Activated CD4-positive, alpha-beta T cell treated with anti-CD3 and anti-CD28 coated beads, Interleukin-2, amount 50 U/mL, for 16 hours (primary cell): ENCODE results near the gene LYZL4.

Source experiments
- DNase-seq: peaks from one replicate; pipeline ENCODE4 v3.0.0-alpha.2; 2020

Gene LYZL4

DNA sequence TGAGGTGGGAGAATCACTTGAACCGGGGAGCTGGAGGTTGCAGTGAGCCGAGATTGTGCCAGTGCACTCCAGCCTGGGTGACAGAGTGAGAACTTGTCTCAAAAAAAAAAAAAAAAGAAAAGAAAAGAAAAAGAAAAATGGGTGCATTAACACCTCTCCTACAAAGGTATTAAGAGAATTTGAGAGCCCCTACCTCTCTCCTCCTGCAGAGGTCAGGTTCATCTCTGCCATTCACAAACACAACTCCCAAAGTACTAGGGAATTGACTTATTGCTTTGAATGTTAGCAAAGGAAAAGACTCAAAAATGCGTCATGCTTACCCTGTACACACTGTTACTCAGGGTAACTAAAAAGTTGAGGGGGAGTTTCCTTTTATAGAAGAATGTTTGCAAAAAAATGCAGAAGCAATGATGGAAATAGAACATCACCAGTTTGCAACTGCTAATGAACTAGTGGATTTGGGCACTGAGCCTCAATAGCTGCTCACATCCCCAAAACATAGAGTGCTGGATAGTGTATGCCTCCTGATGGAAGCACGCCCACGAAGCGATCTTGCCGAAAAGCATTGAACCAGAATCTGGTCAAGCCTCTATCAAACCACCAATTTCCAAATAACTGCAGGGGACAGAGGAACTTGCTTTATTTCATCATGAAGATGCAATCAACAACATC is 15.5 kb upstream of the LYZL4 start:
- no peak for DNase-seq

DNA sequence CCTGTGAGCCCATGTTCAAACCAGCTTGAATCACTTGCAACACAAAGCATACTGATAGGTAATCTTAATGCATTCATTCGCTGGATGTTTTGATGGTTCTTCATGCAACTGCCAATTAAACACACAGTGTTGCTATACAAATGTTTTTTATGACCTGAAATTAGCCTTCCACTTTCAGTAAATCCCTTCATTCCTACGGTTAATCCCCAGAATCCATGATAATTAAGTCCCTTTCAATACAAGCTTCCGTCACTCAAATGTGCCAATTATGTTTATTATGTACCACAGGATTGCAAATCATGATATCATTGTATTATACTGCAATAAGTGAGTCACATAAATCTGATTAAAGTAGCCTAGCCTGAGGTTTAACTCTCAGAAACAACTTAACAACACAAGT is 14.5 kb upstream of the LYZL4 start:
- no peak for DNase-seq

- DNase-seq = no peak
Measured at GRCh38 chr3:42421818-42422796, 11.7 kb upstream of the LYZL4 start.

DNA sequence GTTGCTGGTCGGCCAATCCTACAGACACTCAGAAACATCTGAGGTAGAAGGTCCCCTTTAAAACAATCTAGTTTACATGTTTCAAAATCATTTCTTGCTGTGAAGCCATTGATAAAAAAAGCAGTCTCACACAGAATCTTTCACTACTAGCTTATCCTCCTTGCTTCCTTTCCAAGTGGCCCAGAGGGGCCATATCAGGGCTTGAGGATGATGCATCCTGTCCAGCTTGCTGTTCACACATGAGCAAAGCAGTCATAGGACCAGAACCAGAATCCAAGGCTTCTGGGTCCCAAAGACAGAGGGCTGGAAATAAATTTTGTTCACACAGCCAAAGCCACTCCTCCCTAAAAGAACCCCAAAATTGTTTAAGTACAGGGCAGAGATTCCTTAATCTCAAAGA is 9.2 kb upstream of the LYZL4 start:
- no peak for DNase-seq

- DNase-seq = no peak
Measured at GRCh38 chr3:42412526-42413155, 2.2 kb upstream of the LYZL4 start.

- DNase-seq = no peak
Measured at GRCh38 chr3:42411429-42411828, 1.0 kb upstream of the LYZL4 start.

GRCh38 chr3:42408156-42408555 is 2.3 kb downstream of the LYZL4 start:
- DNase-seq = no peak

DNA sequence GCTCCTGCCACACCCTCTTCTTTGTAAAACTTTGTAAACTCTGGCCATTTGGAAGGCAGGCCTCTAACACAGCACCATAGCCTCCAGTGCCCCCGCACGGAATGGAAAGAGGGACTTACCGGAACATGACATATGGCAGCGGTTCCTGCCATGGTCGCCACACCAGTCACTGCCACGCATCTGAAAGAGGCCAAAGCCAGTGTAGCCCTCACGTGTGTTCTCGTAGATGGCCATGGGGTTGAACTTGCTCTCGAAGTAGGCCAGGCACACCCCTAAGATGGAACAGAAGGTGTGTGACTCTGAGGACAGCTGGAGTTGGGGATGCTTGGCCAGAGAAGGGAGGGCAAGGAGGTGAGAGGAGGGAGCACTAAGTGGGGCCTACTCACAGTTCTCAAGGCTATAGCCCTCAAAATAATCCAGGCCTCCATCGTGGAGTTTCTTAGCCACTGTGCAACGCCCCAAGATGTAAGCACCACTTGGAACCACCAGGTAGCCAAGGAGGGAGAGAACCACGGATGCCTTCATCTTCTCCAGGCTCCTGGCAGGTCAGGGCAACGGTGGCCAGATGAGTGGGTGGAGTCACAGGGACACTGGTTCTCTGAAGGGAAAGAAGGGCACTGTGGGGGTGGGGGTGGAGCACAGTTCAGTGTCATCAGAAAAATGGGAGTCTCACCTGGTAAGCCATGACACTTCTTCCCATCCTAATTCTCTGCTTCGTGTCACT is 3.5 kb downstream of the LYZL4 start:
- no peak for DNase-seq

GRCh38 chr3:42405857-42406256 is 4.6 kb downstream of the LYZL4 start:
- no peak for DNase-seq

DNA sequence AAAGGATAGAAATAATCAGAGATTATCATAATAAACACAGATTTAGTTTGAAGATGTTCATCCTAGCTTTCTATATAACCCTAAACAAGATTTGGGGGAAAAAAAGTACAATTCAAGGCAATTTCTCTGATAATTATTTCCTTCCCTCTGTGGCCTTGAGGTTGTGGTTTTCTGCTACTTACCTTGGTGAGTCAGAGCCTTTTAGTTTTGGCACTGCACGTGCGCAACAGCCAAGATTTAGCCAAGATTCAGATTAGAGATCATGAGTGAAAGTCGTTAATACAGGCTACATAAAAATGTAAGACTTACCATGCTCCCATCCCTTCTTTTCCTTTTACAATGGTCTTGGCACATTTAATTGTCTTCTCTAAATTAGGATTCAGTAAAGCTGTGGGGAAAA is 6.7 kb downstream of the LYZL4 start:
- peak; percentile 2 for DNase-seq

GRCh38 chr3:42402394-42403096 is 7.9 kb downstream of the LYZL4 start:
- DNase-seq = no peak

DNA sequence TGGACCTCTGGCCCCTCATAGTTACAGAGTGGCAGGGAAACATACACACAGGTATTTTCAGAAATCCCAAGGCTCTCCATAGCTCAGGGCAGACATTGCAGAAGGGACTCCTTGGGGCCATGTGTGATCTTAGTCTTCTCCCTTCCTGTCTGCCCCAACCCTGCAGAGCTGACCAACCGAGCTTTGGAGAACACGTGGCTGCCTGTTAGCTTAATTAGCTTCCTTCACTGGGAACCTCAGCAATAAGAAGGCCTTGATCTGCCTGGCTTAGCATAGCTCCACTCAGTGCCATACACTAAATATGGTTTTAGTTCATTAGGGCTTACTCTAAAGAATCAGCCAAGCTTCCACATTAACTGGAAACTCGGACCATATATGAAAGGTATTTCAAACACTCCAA is 12.3 kb downstream of the LYZL4 start:
- DNase-seq = no peak

GRCh38 chr3:42397644-42398043 is 12.8 kb downstream of the LYZL4 start:
- DNase-seq = no peak

DNA sequence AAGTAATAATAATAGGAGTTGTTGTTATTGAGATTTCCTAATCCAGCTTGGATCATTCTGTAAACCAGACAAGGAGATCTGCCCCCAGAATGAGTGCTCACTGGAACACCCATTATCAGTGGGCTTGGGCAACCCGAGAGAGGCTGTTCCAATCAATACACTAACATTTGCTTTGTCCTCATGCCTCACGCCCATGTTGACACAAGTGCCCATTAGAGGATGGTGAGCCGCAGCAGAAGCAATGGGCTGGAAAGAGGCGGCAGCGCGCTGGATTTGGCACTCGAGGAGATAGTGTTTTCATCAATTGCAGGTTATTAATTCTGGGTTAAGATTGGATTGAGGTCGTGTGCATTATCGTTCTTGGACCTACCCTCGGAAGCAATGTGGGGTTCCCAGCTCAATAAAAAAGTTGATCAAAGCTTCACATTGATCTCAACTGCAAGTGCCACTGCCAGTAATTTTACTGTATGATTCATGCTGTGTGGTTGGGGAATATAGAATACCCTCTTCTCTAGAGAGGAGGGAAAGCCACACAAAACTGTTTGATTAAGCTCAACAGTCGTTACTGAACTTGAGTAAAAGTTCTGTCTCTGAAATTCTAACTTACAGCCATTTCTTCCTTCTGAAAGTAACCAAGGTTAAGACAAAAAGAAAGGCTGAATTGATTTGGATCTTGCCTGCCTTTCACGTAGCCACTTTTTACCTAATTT is 15.7 kb downstream of the LYZL4 start:
- no peak for DNase-seq

GRCh38 chr3:42387802-42388651 is 22.4 kb downstream of the LYZL4 start:
- peak; percentile 49 for DNase-seq

GRCh38 chr3:42381551-42382082 is 28.8 kb downstream of the LYZL4 start:
- DNase-seq = no peak

GRCh38 chr3:42377681-42378080 is 32.7 kb downstream of the LYZL4 start:
- no peak for DNase-seq

GRCh38 chr3:42376344-42376798 is 34.0 kb downstream of the LYZL4 start:
- peak; percentile 27 for DNase-seq

- DNase-seq = no peak
Measured at GRCh38 chr3:42375121-42375800, 35.1 kb downstream of the LYZL4 start.

GRCh38 chr3:42371776-42372175 is 38.6 kb downstream of the LYZL4 start:
- no peak for DNase-seq
